ENCODE data around the gene SBNO1. TPM values are rescaled to one million over a fixed set of nuclear protein-coding genes. Genes with fewer than 3 reads are reported as not detected.

The SBNO1 gene
- total and polyA plus RNA-seq, 2 donors (not counting 1 experiment from before 2014, with no cell fraction given), result 5.9 to 47.5 TPM

DNA sequence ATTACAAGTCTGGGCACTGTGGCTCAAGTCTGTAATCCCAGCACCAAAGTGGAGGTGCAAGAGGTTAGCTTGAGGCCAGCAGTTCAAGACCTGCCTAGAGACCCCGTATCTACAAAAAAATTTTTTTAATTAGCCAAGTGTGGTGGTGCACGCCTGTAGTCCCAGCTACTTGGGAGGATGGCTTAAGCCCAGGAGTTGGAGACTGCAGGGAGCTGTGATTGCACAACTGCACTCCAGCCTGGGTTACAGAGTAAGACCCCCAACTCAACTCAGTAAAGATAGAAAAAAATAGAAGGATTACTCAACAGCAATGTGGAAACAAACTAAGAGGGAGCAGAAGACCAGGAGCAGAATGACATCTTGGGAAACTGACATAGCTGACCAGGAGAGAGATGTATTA, 13.3 kb downstream of the SBNO1 start:
- Mint-ChIP-seq H3K27me3 (no peaks in the 10 kb centered on the region), H3K4me1 (peaks cover 30% of the 10 kb centered on the region), H3K9me3 (ENCODE audit: insufficient read depth) (no peaks in the 10 kb centered on the region), H3K4me3 (no peak overlapping the region), H3K27ac (no peak overlapping the region)
- H4K20me1 ChIP-seq (ENCODE audit: control insufficient read depth, insufficient read depth, low read length, poor library complexity, severe bottlenecking), result peaks cover 79% of the 10 kb centered on the region
- WGBS (ENCODE audit: insufficient coverage), result no CpG with 5 or more reads among the region's 2 CpGs
- peaks cover 91% of the 10 kb centered on the region for H3K79me2 ChIP-seq (ENCODE audit: control insufficient read depth, insufficient read depth, low read length)
- intact Hi-C loops (cut with micrococcal nuclease), result loop anchor here (5.0 kb wide), 1 partner anchor 116 kb away; no protein-coding TSS in a partner anchor
- no peak overlapping the region for H2AFZ ChIP-seq (ENCODE audit: insufficient read depth, low read depth, low read length, poor library complexity, severe bottlenecking)
- H3K9me3 ChIP-seq (ENCODE audit: control extremely low read depth in 1 of 3, control insufficient read depth in 2 of 3, insufficient read depth in 1 of 3, low read length in 2 of 3), result no peaks in the 10 kb centered on the region
- ATAC-seq (ENCODE audit: low read depth), result no peak
- peaks cover 7 to 25% of the 10 kb centered on the region in 2 experiments for H3K36me3 ChIP-seq (replicated peaks in 1 of 2; ENCODE audit: control extremely low read depth in 1 of 2, control insufficient read depth in 1 of 2, extremely low read depth in 1 of 2, insufficient read depth in 2 of 2, low read length in 1 of 2)
- ChIA-PET CTCF (interaction anchor here (0.5 to 1.3 kb wide), 3 partner anchors 33 to 126 kb away, joined by 3 to 4 read pairs (median 4); partner anchors contain the start of gene KMT5A), POLR2A (interaction anchor here (0.6 kb wide), 1 partner anchor 67 kb away, joined by 3 read pairs; no protein-coding TSS in a partner anchor)
- no peak overlapping the region for H3K9ac ChIP-seq (ENCODE audit: low read length)
- no peak overlapping the region for H3K4me2 ChIP-seq (replicated peaks; ENCODE audit: low read depth, low read length, poor library complexity, severe bottlenecking)
- H3K27ac ChIP-seq (ENCODE audit: low read length in 2 of 2), result no peak overlapping the region
- no peaks in the 10 kb centered on the region for H3K4me1 ChIP-seq (ENCODE audit: control insufficient read depth in 2 of 2, insufficient read depth in 2 of 2, low read length in 2 of 2)
- no peak for DNase-seq
- H3K4me3 ChIP-seq (ENCODE audit: control extremely low read depth in 1 of 5, extremely low read depth in 1 of 5, insufficient read depth in 1 of 5, low read depth in 2 of 5, low read length in 4 of 5), result no peak overlapping the region
- TF ChIP-seq EZH2 (IDR thresholded peaks at IDR 0.05; ENCODE audit: borderline replicate concordance, insufficient read depth, low read depth, low read length, poor library complexity, severe bottlenecking), result no peak
- TF ChIP-seq, protein P1, sequence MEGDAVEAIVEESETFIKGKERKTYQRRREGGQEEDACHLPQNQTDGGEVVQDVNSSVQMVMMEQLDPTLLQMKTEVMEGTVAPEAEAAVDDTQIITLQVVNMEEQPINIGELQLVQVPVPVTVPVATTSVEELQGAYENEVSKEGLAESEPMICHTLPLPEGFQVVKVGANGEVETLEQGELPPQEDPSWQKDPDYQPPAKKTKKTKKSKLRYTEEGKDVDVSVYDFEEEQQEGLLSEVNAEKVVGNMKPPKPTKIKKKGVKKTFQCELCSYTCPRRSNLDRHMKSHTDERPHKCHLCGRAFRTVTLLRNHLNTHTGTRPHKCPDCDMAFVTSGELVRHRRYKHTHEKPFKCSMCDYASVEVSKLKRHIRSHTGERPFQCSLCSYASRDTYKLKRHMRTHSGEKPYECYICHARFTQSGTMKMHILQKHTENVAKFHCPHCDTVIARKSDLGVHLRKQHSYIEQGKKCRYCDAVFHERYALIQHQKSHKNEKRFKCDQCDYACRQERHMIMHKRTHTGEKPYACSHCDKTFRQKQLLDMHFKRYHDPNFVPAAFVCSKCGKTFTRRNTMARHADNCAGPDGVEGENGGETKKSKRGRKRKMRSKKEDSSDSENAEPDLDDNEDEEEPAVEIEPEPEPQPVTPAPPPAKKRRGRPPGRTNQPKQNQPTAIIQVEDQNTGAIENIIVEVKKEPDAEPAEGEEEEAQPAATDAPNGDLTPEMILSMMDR (IDR thresholded peaks at IDR 0.05), result no peak
- H3K27me3 ChIP-seq (replicated peaks in 1 of 4; ENCODE audit: control extremely low read depth in 1 of 4, control insufficient read depth in 3 of 4, insufficient read depth in 4 of 4, low read length in 3 of 4), result no peaks in the 10 kb centered on the region

DNA sequence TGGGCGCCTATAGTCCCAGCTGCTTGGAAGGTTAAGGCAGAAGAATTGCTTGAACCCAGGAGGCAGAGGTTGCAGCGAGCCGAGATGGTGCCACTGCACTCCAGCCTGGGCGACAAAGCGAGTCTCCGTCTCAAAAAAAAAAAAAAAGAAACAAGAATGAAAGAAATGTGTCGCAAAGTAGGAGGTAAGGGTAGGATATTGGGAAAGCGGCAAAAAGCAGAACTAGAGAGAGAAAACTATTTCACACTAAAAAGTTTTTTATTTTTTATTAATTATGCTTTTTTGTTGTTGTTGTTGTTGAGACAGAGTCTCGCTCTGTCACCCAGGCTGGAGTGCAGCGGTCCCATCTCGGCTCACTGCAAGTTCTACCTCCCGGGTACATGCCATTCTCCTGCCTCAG, 17.7 kb downstream of the SBNO1 start:
- TF ChIP-seq, protein P1 (IDR thresholded peaks at IDR 0.05), result no peak
- TF ChIP-seq EZH2 (IDR thresholded peaks at IDR 0.05; ENCODE audit: borderline replicate concordance, insufficient read depth, low read depth, low read length, poor library complexity, severe bottlenecking), result no peak
- ChIA-PET POLR2A (no interaction called here), CTCF (interaction anchor here (1.0 kb wide), 1 partner anchor 109 kb away, joined by 3 read pairs; no protein-coding TSS in a partner anchor)
- H3K4me1 Mint-ChIP-seq, result peaks cover 8% of the 10 kb centered on the region
- ATAC-seq (ENCODE audit: low read depth) (no peak), DNase-seq (no peak)
- peaks cover 58% of the 10 kb centered on the region for H3K79me2 ChIP-seq (ENCODE audit: control insufficient read depth, insufficient read depth, low read length)
- H3K9me3 Mint-ChIP-seq (ENCODE audit: insufficient read depth), result no peaks in the 10 kb centered on the region
- no peaks in the 10 kb centered on the region for H3K9me3 ChIP-seq (ENCODE audit: control extremely low read depth in 1 of 3, control insufficient read depth in 2 of 3, insufficient read depth in 1 of 3, low read length in 2 of 3)
- H3K9ac ChIP-seq (ENCODE audit: low read length), result no peak overlapping the region
- no peaks in the 10 kb centered on the region for H3K4me1 ChIP-seq (ENCODE audit: control insufficient read depth in 2 of 2, insufficient read depth in 2 of 2, low read length in 2 of 2)
- no peak overlapping the region for H3K4me3 Mint-ChIP-seq
- H3K27me3 Mint-ChIP-seq, result no peaks in the 10 kb centered on the region
- no peaks in the 10 kb centered on the region for H3K27me3 ChIP-seq (replicated peaks in 1 of 4; ENCODE audit: control extremely low read depth in 1 of 4, control insufficient read depth in 3 of 4, insufficient read depth in 4 of 4, low read length in 3 of 4)
- intact Hi-C loops (cut with micrococcal nuclease), result no loop called here
- H3K27ac Mint-ChIP-seq, result no peak overlapping the region
- H3K36me3 ChIP-seq (replicated peaks in 1 of 2; ENCODE audit: control extremely low read depth in 1 of 2, control insufficient read depth in 1 of 2, extremely low read depth in 1 of 2, insufficient read depth in 2 of 2, low read length in 1 of 2), result peaks cover 19 to 50% of the 10 kb centered on the region in 2 experiments
- no peak overlapping the region for H3K4me3 ChIP-seq (ENCODE audit: control extremely low read depth in 1 of 5, extremely low read depth in 1 of 5, insufficient read depth in 1 of 5, low read depth in 2 of 5, low read length in 4 of 5)
- 98% methylated on average over 5 of the region's 12 CpGs for WGBS (ENCODE audit: insufficient coverage)
- H3K27ac ChIP-seq (ENCODE audit: low read length in 2 of 2), result no peak overlapping the region
- no peak overlapping the region for H2AFZ ChIP-seq (ENCODE audit: insufficient read depth, low read depth, low read length, poor library complexity, severe bottlenecking)
- peaks cover 43% of the 10 kb centered on the region for H4K20me1 ChIP-seq (ENCODE audit: control insufficient read depth, insufficient read depth, low read length, poor library complexity, severe bottlenecking)
- H3K4me2 ChIP-seq (replicated peaks; ENCODE audit: low read depth, low read length, poor library complexity, severe bottlenecking), result no peak overlapping the region
